ENCODE data around the gene MROH9.

DNA sequence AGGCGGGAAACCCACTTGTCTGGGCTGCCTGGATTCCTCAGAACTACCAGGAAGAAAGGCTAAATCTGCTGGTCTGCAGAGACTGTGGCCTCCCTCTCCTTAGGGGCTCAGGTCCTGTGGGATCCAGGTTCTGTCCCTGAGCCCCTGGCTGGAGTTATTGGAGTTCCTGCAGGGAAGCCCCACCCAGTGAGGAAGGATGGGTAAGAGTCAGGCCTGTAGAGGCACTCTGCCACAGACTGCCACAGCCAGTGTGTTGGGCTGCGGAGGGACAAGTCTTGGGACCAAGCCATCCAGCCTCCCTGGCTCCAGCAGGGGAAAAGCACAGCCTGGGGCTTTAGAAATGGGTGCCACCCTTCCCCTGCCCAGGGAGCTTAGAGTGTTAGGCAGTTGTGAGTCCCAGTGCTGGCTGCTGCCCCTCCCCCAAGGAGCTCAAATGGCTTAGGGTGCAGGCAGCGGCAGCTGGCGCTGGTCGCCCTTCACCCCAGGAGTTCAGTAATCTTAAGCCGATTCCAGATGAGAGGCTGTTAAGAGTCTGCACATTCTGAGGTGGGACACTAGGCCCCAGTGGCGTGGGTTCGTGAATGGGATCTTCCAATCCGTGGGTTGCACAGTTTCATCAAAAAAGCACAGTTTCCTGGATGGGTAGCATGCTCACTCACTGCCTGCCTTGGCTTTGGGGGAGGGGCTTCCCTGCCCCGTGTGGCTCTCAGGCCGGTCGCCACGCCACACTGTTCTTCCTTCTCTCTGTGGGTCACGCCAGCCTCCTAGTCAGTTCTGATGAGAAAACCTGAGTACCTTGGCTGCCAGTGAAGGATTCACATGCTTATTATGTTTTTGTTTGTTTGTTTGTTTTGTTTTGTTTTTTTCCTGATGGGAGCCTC is 97.7 kb downstream of the MROH9 start:
- no peak for TF ChIP-seq EP300 (IDR thresholded peaks at IDR 0.05)
- TF ChIP-seq, protein P1, sequence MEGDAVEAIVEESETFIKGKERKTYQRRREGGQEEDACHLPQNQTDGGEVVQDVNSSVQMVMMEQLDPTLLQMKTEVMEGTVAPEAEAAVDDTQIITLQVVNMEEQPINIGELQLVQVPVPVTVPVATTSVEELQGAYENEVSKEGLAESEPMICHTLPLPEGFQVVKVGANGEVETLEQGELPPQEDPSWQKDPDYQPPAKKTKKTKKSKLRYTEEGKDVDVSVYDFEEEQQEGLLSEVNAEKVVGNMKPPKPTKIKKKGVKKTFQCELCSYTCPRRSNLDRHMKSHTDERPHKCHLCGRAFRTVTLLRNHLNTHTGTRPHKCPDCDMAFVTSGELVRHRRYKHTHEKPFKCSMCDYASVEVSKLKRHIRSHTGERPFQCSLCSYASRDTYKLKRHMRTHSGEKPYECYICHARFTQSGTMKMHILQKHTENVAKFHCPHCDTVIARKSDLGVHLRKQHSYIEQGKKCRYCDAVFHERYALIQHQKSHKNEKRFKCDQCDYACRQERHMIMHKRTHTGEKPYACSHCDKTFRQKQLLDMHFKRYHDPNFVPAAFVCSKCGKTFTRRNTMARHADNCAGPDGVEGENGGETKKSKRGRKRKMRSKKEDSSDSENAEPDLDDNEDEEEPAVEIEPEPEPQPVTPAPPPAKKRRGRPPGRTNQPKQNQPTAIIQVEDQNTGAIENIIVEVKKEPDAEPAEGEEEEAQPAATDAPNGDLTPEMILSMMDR (IDR thresholded peaks at IDR 0.05): no peak

Data from stomach (tissue), 4 donors.